Endodermal cell (in vitro differentiated cells): ENCODE measurements around the gene GJB3. TPM values are rescaled to one million over a fixed set of nuclear protein-coding genes. Genes with fewer than 3 reads are reported as not detected.

Experiments
- DNase-seq: peaks from one replicate; pipeline ENCODE4 v3.0.0-alpha.2; 2017
- H3K27ac ChIP-seq: 2 replicates; pipeline ENCODE4 v1.5.1; 2013; ENCODE audit warnings: mild to moderate bottlenecking, low read depth, low read length, moderate library complexity
- H3K27me3 ChIP-seq: 2 replicates; pipeline ENCODE4 v1.6.1; 2013; ENCODE audit warnings: mild to moderate bottlenecking, low read length, moderate library complexity; ENCODE audit not compliant: insufficient read depth, control insufficient read depth, poor library complexity, severe bottlenecking
- H3K36me3 ChIP-seq: 2 replicates; pipeline ENCODE4 v1.7.0; 2013; ENCODE audit warnings: mild to moderate bottlenecking, low read length, moderate library complexity; ENCODE audit not compliant: control insufficient read depth, insufficient read depth
- H3K4me1 ChIP-seq: one replicate; pipeline ENCODE4 v1.7.0; 2013; ENCODE audit warnings: low read length; ENCODE audit not compliant: control insufficient read depth, insufficient read depth
- H3K4me3 ChIP-seq: 2 replicates; pipeline ENCODE4 v1.5.1; 2013; ENCODE audit warnings: mild to moderate bottlenecking, low read length, moderate library complexity
- H3K9ac ChIP-seq: 2 replicates; pipeline ENCODE4 v1.6.1; 2013; ENCODE audit warnings: mild to moderate bottlenecking, low read length, moderate library complexity; ENCODE audit not compliant: poor library complexity, severe bottlenecking; ENCODE audit errors: extremely low read depth
- H3K9me3 ChIP-seq: 2 replicates; pipeline ENCODE4 v1.6.1; 2013; ENCODE audit warnings: mild to moderate bottlenecking, low read length, moderate library complexity; ENCODE audit not compliant: control insufficient read depth
- H3K27ac Mint-ChIP-seq: 2 replicates; pipeline ENCODE4 v1.8.0; 2020; ENCODE audit warnings: mixed read lengths
- H3K27me3 Mint-ChIP-seq: 2 replicates; pipeline ENCODE4 v1.8.0; 2021; ENCODE audit warnings: mild to moderate bottlenecking, mixed read lengths; ENCODE audit not compliant: insufficient read depth
- H3K36me3 Mint-ChIP-seq: 2 replicates; pipeline ENCODE4 v1.8.0; 2020; ENCODE audit warnings: low read depth, mixed read lengths
- H3K4me1 Mint-ChIP-seq: 2 replicates; pipeline ENCODE4 v1.8.0; 2020; ENCODE audit warnings: mixed read lengths
- H3K4me3 Mint-ChIP-seq: 2 replicates; pipeline ENCODE4 v1.8.0; 2020; ENCODE audit warnings: mild to moderate bottlenecking, moderate library complexity, mixed read lengths
- H3K9me3 Mint-ChIP-seq: 2 replicates; pipeline ENCODE4 v1.8.0; 2020; ENCODE audit warnings: mild to moderate bottlenecking, mixed read lengths
- WGBS, 2 experiments: methylation state at CpG; one replicate each; pipeline versions ENCODE4 v1.1.5 to v1.1.7; 2013; ENCODE audit warnings: missing lambda C conversion rate in 2 of 2, mixed read lengths in 1 of 2; ENCODE audit not compliant: insufficient coverage in 1 of 2, insufficient read length in 1 of 2; 5-methylcytosine and 5-hydroxymethylcytosine counted together
- total RNA-seq, 2 donors: library from RNA; stranded (reverse); fragmentation: NEBNext Ultra II Directional in 1 of 2; extraction: Animal tissue kit (Norgen Biotek cat#: 25700) in 1 of 2; gene quantifications; 2 replicates in 1 of 2; 3 replicates in 1 of 2; pipeline ENCODE4 v1.2.1, GENCODE V29; 2021
- TF ChIP-seq, protein P1 (sequence below): fragments of 200-600 bp; sonication (generic); conservative IDR thresholded peaks from 2 replicates; pipeline ENCODE4 v1.5.0; 2021; ENCODE audit warnings: antibody characterized with exemption, mild to moderate bottlenecking

The GJB3 gene
- total RNA-seq, 2 donors from 2014 or later: 0.38 to 2.9 TPM

DNA sequence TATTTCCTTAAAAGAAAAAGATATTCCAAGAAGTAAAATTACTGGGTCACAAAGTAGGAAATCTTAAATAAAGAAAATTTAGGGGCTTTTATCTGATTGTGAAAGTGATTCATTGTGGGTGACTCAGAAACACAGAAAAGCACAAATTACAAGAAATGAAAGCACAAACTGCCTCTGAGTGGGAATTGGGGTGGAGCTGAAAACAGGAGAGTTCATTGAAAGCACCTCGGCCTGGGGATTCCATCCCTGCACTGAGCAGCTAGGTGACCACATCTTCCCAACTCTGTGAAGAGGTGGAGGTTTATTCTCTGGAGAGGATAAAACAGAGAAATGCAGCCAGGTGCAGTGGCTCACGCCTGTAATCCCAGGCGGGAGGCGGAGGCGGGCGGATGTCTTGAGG lies 19.2 kb downstream of the GJB3 start:
- Mint-ChIP-seq H3K27me3 (peaks cover 10% of the 10 kb centered on the region), H3K4me1 (peaks cover 17% of the 10 kb centered on the region), H3K27ac (no peak overlapping the region), H3K4me3 (no peak overlapping the region), H3K36me3 (no peaks in the 10 kb centered on the region), H3K9me3 (peaks cover 4% of the 10 kb centered on the region)
- Histone ChIP-seq H3K27me3 (no peaks in the 10 kb centered on the region), H3K36me3 (no peaks in the 10 kb centered on the region), H3K27ac (no peak overlapping the region), H3K9me3 (peaks cover 22% of the 10 kb centered on the region), H3K9ac (no peak overlapping the region), H3K4me1 (peaks cover 3% of the 10 kb centered on the region), H3K4me3 (no peak overlapping the region)
- TF ChIP-seq, protein P1, sequence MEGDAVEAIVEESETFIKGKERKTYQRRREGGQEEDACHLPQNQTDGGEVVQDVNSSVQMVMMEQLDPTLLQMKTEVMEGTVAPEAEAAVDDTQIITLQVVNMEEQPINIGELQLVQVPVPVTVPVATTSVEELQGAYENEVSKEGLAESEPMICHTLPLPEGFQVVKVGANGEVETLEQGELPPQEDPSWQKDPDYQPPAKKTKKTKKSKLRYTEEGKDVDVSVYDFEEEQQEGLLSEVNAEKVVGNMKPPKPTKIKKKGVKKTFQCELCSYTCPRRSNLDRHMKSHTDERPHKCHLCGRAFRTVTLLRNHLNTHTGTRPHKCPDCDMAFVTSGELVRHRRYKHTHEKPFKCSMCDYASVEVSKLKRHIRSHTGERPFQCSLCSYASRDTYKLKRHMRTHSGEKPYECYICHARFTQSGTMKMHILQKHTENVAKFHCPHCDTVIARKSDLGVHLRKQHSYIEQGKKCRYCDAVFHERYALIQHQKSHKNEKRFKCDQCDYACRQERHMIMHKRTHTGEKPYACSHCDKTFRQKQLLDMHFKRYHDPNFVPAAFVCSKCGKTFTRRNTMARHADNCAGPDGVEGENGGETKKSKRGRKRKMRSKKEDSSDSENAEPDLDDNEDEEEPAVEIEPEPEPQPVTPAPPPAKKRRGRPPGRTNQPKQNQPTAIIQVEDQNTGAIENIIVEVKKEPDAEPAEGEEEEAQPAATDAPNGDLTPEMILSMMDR: no peak
- 88 to 95% methylated on average over 2 to 6 of the region's 6 CpGs for WGBS, 2 experiments
- no peak for DNase-seq

DNA sequence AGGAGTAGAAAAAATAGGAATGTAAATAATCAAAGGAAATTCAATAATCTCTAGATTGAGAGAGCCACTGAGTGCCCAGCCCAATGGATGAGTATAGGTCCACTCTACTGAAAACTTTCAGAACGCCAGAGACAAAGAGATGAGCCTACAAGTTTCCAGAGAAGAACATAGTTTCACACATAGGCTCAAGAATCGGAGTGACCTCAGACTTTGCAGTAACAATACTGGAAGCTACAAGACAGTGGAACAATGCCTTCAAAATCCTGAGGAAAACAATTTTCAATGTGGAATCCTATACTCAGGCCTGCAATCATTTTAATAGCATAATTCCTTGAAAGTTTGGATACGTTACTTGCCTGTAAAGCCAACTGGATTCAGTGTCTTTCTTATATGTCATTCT lies 22.8 kb downstream of the GJB3 start:
- Histone ChIP-seq H3K4me1 (peaks cover 3% of the 10 kb centered on the region), H3K36me3 (no peaks in the 10 kb centered on the region), H3K27me3 (no peaks in the 10 kb centered on the region), H3K9ac (no peak overlapping the region), H3K9me3 (peaks cover 22% of the 10 kb centered on the region), H3K4me3 (no peak overlapping the region), H3K27ac (no peak overlapping the region)
- no peak for DNase-seq
- no peak overlapping the region for H3K4me3 Mint-ChIP-seq
- no peak overlapping the region for H3K27ac Mint-ChIP-seq
- peaks cover 6% of the 10 kb centered on the region for H3K4me1 Mint-ChIP-seq
- peaks cover 4% of the 10 kb centered on the region for H3K9me3 Mint-ChIP-seq
- WGBS, 2 experiments: 88 to 91% methylated on average over 3 of the region's 3 CpGs
- no peaks in the 10 kb centered on the region for H3K36me3 Mint-ChIP-seq
- TF ChIP-seq, protein P1: no peak
- peaks cover 11% of the 10 kb centered on the region for H3K27me3 Mint-ChIP-seq

DNA sequence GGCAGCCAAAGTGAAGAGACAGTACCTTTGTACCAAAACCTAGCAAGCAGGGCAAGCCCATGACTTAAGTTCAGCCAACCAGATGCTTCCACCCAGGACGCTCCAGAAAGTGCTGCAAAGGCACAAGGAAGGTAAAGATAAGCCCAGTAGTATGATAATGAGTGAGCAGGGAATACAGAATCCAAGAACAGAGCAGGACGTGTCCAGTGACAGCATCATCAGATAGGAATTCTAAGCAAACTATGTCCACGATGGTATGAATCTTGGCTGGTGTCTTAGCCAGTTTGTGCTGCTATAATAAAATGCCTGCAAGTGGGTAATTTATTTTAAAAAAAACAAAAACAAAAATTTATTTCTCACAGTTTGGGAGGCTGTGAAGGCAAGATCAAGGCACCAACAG lies 25.4 kb downstream of the GJB3 start:
- Histone ChIP-seq H3K9me3 (peaks cover 22% of the 10 kb centered on the region), H3K9ac (no peak overlapping the region), H3K36me3 (no peaks in the 10 kb centered on the region), H3K27ac (no peak overlapping the region), H3K27me3 (no peaks in the 10 kb centered on the region), H3K4me3 (no peak overlapping the region), H3K4me1 (peaks cover 3% of the 10 kb centered on the region)
- WGBS, 2 experiments: 94 to 95% methylated on average over 2 to 3 of the region's 3 CpGs
- H3K4me3 Mint-ChIP-seq: no peak overlapping the region
- H3K4me1 Mint-ChIP-seq: peaks cover 7% of the 10 kb centered on the region
- no peak for DNase-seq
- TF ChIP-seq, protein P1: no peak
- peaks cover 8% of the 10 kb centered on the region for H3K9me3 Mint-ChIP-seq
- H3K27me3 Mint-ChIP-seq: peaks cover 9% of the 10 kb centered on the region
- H3K27ac Mint-ChIP-seq: no peak overlapping the region
- H3K36me3 Mint-ChIP-seq: no peaks in the 10 kb centered on the region
